ENCODE measurements around the gene ZC3H7A.

GRCh38 chr16:11835309-11835708, 38.3 kb upstream of the ZC3H7A start:
- TF ChIP-seq ZNF274 (IDR thresholded peaks at IDR 0.05; ENCODE audit: low read depth, low read length) = no peak
- no peak for TF ChIP-seq YY1 (IDR thresholded peaks at IDR 0.05; ENCODE audit: insufficient read depth, insufficient read length)

All from NT2/D1 (cell line).